Neural progenitor cell (in vitro differentiated cells): Measurements from ENCODE around the gene RNGTT. TPM values are rescaled to one million over a fixed set of nuclear protein-coding genes. Genes with fewer than 3 reads are reported as not detected.

Source experiments
- DNase-seq: peaks from one replicate; pipeline ENCODE4 v3.0.0-alpha.2; 2016; ENCODE audit warnings: low spot score
- H2AFZ ChIP-seq: fragments of 200-600 bp; sonication (generic); replicated peaks from 2 replicates; pipeline ENCODE4 v1.6.1; 2016; ENCODE audit warnings: antibody characterized with exemption
- H3F3A ChIP-seq: fragments of 200-600 bp; sonication (generic); 2 replicates; pipeline ENCODE4 v1.6.1; 2016; ENCODE audit warnings: antibody characterized with exemption, low read depth
- H3K27ac ChIP-seq: fragments of 200-600 bp; sonication (generic); 2 replicates; pipeline ENCODE4 v1.5.1; 2016; ENCODE audit warnings: mild to moderate bottlenecking
- H3K27me3 ChIP-seq: fragments of 200-600 bp; sonication (generic); 2 replicates; pipeline ENCODE4 v1.6.1; 2016; ENCODE audit warnings: mild to moderate bottlenecking, moderate library complexity
- H3K36me3 ChIP-seq: fragments of 200-600 bp; sonication (generic); 2 replicates; pipeline ENCODE4 v1.5.1; 2016
- H3K4me1 ChIP-seq: fragments of 200-600 bp; sonication (generic); 2 replicates; pipeline ENCODE4 v1.6.1; 2016; ENCODE audit warnings: mixed run types
- H3K4me2 ChIP-seq: fragments of 200-600 bp; sonication (generic); 2 replicates; pipeline ENCODE4 v1.6.1; 2016
- H3K4me3 ChIP-seq: fragments of 200-600 bp; sonication (generic); 2 replicates; pipeline ENCODE4 v1.5.1; 2016
- H3K79me2 ChIP-seq: fragments of 200-600 bp; sonication (generic); 2 replicates; pipeline ENCODE4 v1.6.1; 2016; ENCODE audit warnings: low read depth
- H3K9ac ChIP-seq: fragments of 200-600 bp; sonication (generic); 2 replicates; pipeline ENCODE4 v1.6.1; 2016
- H3K9me3 ChIP-seq: fragments of 200-600 bp; sonication (generic); 2 replicates; pipeline ENCODE4 v1.5.1; 2016; ENCODE audit warnings: low read depth
- H4K20me1 ChIP-seq: fragments of 200-600 bp; sonication (generic); 2 replicates; pipeline ENCODE4 v1.6.1; 2016; ENCODE audit warnings: low read depth
- H3K27ac Mint-ChIP-seq: 3 replicates; pipeline ENCODE4 v1.8.0; 2021; ENCODE audit warnings: mixed read lengths
- H3K27me3 Mint-ChIP-seq: 2 replicates; pipeline ENCODE4 v1.8.0; 2022; ENCODE audit warnings: low read depth, mild to moderate bottlenecking, inconsistent platforms, moderate library complexity, mixed read lengths; ENCODE audit not compliant: insufficient read depth
- H3K36me3 Mint-ChIP-seq: 3 replicates; pipeline ENCODE4 v1.8.0; 2021; ENCODE audit warnings: mixed read lengths
- H3K4me1 Mint-ChIP-seq: 3 replicates; pipeline ENCODE4 v1.8.0; 2021; ENCODE audit warnings: mixed read lengths
- H3K4me3 Mint-ChIP-seq: 3 replicates; pipeline ENCODE4 v1.8.0; 2021; ENCODE audit warnings: mild to moderate bottlenecking, moderate library complexity, mixed read lengths
- H3K9me3 Mint-ChIP-seq: 3 replicates; pipeline ENCODE4 v1.8.0; 2020; ENCODE audit warnings: mixed read lengths
- EZH2 ChIP-seq: fragments of 200-600 bp; sonication (generic); IDR thresholded peaks from 2 replicates; pipeline ENCODE4 v1.6.1; 2017; ENCODE audit warnings: antibody characterized with exemption, mild to moderate bottlenecking, moderate library complexity
- EZH2phosphoT487 ChIP-seq: fragments of 200-600 bp; sonication (generic); IDR thresholded peaks from 2 replicates; pipeline ENCODE4 v1.6.1; 2017; ENCODE audit warnings: antibody characterized with exemption
- total RNA-seq: library from RNA; depleted of rRNA; stranded (reverse); fragments of >200 nt; gene quantifications from 2 replicates; pipeline ENCODE4 v1.2.3, GENCODE V29; 2015; ENCODE audit warnings: low replicate concordance
- TF ChIP-seq, protein P1 (sequence below): fragments of 200-600 bp; sonication (generic); IDR thresholded peaks from 2 replicates; pipeline ENCODE4 v1.5.1; 2017; ENCODE audit warnings: antibody characterized with exemption, mild to moderate bottlenecking

RNGTT gene
- total RNA-seq, result 50.8 and 71.7 TPM in 2 replicates

DNA sequence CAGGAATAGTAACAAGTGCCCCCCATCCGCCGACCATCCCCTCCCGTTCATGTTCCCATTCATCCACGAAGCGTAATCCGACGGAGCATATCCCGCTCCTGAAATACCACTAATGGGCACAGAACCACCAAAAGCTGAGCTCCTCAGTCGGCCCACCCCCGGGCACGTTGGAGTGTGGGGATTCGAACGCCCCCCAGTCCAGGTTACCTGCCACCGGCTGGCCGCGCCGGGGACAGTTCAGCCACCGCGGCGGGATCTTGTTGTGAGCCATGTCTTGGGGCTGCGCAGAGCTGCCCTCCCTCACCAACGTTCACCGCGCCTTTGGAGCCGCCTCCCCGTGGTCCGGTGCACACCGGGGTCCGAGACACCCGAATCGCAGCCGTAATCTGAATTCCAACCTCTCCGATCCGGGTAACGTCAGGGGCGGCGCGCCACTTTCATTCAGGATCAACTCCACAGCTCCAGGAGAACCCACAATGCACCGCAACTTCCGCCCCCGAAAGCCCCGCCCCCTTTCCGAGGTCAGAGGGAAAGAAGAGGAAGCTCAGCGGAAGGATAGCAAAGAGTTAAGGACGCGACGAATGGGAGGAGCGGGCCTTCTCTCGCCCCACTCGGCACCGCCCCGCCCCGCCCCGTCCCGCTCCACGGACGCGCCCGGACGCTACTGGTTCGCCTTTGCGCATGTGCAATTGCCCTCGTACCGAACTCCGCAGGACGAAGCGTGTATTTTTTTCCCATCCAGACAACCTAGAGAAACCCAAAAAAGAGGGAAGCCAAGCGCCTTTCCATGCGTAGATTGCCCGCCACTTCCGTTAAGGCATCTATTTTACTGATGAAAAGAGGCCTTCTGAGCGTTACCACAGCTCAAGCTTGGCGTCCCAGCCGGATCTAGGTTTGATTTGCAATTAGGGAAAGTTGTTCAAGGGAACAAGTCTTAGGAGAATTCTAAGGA is at the start of gene RNGTT:
RNGTT (minus strand) TSS at position 480 of the 952 bp plus-strand sequence; CDS start at position 271, 209 bp downstream.
- Histone ChIP-seq H3K4me2 (peak within 1 kb of the TSS; percentile 87), H3K79me2 (peaks cover 49% of the 10 kb centered on the region), H3K4me1 (no peaks in the 10 kb centered on the region), H4K20me1 (no peaks in the 10 kb centered on the region), H3K9ac (peak within 1 kb of the TSS; percentile 87), H3K9me3 (peaks cover 9% of the 10 kb centered on the region), H3K4me3 (peak within 1 kb of the TSS; percentile 84), H3K27me3 (no peaks in the 10 kb centered on the region), H3F3A (peaks cover 12% of the 10 kb centered on the region), H3K36me3 (no peaks in the 10 kb centered on the region), H3K27ac (peak within 1 kb of the TSS; percentile 61), H2AFZ (peak within 1 kb of the TSS; percentile 83)
- Mint-ChIP-seq H3K27ac (peak within 1 kb of the TSS; percentile 85), H3K27me3 (peaks cover 2% of the 10 kb centered on the region), H3K4me1 (peaks cover 21% of the 10 kb centered on the region), H3K36me3 (peaks cover 18% of the 10 kb centered on the region), H3K4me3 (peak within 1 kb of the TSS; percentile 99), H3K9me3 (peaks cover under 1% of the 10 kb centered on the region)
- DNase-seq, result peak; percentile 98
- TF ChIP-seq EZH2 (no peak), EZH2phosphoT487 (no peak)
- TF ChIP-seq, protein P1, sequence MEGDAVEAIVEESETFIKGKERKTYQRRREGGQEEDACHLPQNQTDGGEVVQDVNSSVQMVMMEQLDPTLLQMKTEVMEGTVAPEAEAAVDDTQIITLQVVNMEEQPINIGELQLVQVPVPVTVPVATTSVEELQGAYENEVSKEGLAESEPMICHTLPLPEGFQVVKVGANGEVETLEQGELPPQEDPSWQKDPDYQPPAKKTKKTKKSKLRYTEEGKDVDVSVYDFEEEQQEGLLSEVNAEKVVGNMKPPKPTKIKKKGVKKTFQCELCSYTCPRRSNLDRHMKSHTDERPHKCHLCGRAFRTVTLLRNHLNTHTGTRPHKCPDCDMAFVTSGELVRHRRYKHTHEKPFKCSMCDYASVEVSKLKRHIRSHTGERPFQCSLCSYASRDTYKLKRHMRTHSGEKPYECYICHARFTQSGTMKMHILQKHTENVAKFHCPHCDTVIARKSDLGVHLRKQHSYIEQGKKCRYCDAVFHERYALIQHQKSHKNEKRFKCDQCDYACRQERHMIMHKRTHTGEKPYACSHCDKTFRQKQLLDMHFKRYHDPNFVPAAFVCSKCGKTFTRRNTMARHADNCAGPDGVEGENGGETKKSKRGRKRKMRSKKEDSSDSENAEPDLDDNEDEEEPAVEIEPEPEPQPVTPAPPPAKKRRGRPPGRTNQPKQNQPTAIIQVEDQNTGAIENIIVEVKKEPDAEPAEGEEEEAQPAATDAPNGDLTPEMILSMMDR, result no peak

DNA sequence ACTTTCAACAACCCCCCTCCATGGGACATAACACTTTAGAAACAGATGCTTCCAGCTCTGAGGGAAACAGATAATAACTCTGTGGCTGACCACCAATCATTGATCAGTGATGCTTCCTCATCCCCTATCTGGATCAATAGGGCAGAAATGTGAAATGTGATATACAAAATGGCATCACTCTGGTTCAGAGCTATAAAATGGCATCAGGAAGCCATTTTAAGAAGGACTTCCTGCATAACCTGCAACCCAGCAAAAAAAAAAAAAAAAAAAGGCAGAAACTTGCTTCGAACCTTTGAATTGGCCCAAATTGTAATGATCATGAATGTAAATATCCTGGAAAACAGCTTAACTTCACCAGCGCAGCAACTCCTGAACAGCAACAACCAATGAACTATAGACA is 48.0 kb upstream of the RNGTT start:
- Histone ChIP-seq H3K4me3 (no peak overlapping the region), H3K27me3 (no peaks in the 10 kb centered on the region), H3K4me1 (peaks cover 3% of the 10 kb centered on the region), H3K9me3 (no peaks in the 10 kb centered on the region), H3K36me3 (no peaks in the 10 kb centered on the region), H3K79me2 (no peaks in the 10 kb centered on the region), H3F3A (no peaks in the 10 kb centered on the region), H3K27ac (no peak overlapping the region), H4K20me1 (no peaks in the 10 kb centered on the region), H3K9ac (no peak overlapping the region), H3K4me2 (no peak overlapping the region), H2AFZ (peak overlapping the region; percentile 78)
- no peak overlapping the region for H3K4me3 Mint-ChIP-seq
- no peaks in the 10 kb centered on the region for H3K36me3 Mint-ChIP-seq
- TF ChIP-seq EZH2phosphoT487, result no peak
- no peak for TF ChIP-seq EZH2
- TF ChIP-seq, protein P1, result no peak
- H3K4me1 Mint-ChIP-seq, result no peaks in the 10 kb centered on the region
- no peak for DNase-seq
- no peaks in the 10 kb centered on the region for H3K9me3 Mint-ChIP-seq
- no peak overlapping the region for H3K27ac Mint-ChIP-seq
- H3K27me3 Mint-ChIP-seq, result peaks cover 6% of the 10 kb centered on the region

DNA sequence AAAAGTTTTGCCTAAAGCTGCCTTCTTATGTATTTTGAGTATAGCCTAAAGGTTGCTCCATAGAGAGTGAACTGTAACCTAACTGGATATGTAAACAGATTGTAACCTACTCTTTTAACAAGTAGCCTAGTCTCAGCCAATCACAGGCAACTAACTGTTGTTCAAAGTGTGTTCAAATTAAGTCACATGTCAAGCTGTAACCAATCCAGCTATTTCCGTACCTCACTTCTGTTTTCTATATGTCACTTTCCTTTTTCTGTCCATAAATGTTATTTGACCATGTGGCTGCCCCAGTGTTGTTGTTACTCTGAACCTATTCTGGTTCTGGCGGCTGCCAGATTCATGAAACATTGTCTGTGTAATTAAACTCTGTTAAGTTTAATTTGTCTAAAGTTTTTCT is 47.4 kb upstream of the RNGTT start:
- Mint-ChIP-seq H3K27ac (no peak overlapping the region), H3K27me3 (peaks cover 6% of the 10 kb centered on the region), H3K9me3 (no peaks in the 10 kb centered on the region), H3K4me1 (no peaks in the 10 kb centered on the region), H3K4me3 (no peak overlapping the region), H3K36me3 (no peaks in the 10 kb centered on the region)
- Histone ChIP-seq H2AFZ (no peak overlapping the region), H3K79me2 (no peaks in the 10 kb centered on the region), H3K27ac (no peak overlapping the region), H4K20me1 (no peaks in the 10 kb centered on the region), H3F3A (no peaks in the 10 kb centered on the region), H3K9ac (no peak overlapping the region), H3K27me3 (no peaks in the 10 kb centered on the region), H3K36me3 (no peaks in the 10 kb centered on the region), H3K4me3 (no peak overlapping the region), H3K4me2 (no peak overlapping the region), H3K4me1 (peaks cover 3% of the 10 kb centered on the region), H3K9me3 (no peaks in the 10 kb centered on the region)
- TF ChIP-seq, protein P1, result no peak
- TF ChIP-seq EZH2phosphoT487 (no peak), EZH2 (no peak)
- no peak for DNase-seq
